ENCODE results near the gene CC2D2A. TPM values are rescaled to one million over a fixed set of nuclear protein-coding genes. Genes with fewer than 3 reads are reported as not detected.
"Not testable (repeated sequence)": the region's sequence is repeated elsewhere in the genome, so short reads cannot be mapped to it uniquely, and the experiment has no call there.

CC2D2A gene
- total RNA-seq, 1 donor from 2014 or later, result 8.2 TPM

DNA sequence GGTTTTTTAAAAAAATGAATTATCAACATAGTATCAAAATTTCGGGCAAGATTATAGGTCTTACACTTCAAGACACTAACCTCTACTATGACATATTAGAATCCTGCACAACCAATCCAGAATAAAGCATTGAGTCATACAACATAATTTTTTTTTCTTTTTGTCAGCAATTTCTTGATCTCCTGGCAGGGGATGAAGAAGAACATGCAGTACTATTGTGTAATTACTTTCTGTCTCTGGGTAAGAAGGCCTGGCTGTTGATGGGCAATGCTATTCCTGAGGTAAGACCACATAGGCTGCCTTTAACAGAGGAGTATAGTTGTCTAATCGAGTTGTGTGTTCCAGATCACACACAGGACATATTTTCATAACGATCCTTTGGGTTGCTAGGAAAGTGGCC, 118.0 kb downstream of the CC2D2A start:
- no peak for DNase-seq
- intact Hi-C loops (cut with micrococcal nuclease), result no loop called here
- ATAC-seq, result peak; percentile 36

DNA sequence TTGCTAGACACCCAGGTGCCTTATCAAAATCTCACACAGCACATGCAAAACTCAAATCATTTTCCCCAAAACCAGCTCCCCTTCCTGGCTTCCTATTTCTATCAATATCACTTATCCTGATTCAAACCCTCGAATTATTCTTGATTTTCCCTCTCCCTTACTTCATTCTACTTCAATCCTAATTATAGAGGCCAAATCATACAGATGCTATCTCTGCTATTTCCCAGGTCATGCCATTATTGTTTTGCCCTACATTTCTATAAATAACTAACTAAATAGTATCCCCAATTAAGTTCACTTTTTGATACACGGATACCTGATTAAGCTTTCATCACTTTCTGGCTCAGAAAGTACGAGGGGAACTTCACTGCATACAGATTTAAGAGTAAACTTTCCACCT, 123.1 kb downstream of the CC2D2A start:
- ATAC-seq (no peak), DNase-seq (no peak)
- intact Hi-C loops (cut with micrococcal nuclease), result no loop called here

DNA sequence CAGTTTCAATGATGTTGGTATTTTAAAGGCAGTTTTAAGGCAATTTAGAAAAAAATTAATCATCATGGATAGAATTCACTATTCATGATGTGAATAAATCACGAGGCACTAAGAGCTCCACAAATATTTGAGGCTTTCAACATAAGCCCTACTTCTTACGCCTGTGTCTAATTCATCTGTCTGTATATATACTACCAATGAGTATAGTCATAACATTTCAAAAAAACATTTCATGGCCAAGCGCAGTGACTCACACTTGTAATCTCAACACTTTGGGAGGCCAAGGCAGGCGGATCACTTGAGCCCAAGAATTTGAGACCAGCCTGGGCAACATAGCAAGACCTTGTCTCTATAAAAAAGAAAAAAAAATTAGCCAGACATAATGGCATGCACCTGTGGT, 129.0 kb downstream of the CC2D2A start:
- intact Hi-C loops (cut with micrococcal nuclease), result no loop called here
- ATAC-seq, result no peak
- no peak for DNase-seq

DNA sequence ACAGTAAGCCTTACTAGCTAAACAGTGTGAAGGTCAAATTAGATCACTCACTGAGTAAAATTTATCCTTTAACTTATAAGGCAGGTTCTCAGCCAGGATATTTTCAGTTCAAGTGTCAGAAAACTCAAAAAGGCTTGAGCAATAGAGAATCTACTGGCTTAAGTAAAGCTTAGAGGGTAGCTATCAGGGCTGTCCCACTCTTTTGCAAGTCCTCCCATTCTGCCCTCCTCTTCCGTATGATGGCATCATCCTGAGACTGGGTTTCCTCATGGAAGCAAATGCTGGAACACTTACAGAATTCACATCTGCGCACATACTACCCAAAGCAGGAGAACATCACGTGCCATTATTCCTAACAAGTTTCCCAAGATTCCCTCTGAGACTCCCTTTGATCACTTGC, 130.5 kb downstream of the CC2D2A start:
- intact Hi-C loops (cut with micrococcal nuclease), result no loop called here
- no peak for ATAC-seq
- no peak for DNase-seq

DNA sequence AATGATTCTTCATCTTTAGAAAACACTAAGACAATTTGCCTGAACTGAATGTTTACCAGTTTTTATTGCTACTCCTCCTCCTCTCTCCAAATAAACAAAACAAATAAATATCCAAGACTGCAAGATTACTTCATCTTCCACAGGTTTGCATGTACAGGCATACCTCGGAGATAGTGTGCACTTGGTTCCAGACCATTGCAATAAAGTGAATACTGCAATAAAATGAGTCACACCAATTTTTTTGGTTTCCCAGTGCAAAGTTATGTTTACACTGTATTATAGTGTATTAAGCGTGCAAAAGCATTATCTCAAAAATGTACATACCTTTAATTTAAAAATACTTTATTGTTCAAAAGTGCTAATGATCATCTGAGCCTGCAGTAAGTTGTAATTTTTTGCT, 132.2 kb downstream of the CC2D2A start:
- intact Hi-C loops (cut with micrococcal nuclease), result no loop called here
- DNase-seq (no peak), ATAC-seq (no peak)

DNA sequence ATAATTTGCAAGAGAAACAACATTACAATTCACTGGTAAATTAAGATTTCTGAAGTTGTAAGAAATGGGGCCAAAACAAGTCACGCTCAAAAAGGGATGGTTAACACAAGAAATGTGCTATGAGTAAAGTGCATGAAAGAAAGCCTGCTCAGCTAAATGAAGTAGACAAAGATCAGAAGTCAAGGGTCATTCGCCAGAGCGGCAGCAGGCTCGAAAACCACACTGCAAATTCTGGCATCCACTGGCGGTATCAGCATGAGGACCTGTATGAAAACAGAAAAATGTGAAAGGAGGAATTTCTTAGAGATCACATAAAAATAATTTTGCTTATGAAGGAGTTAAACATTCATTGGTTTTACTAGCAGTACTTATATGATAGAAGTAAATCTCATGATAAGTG, 135.9 kb downstream of the CC2D2A start:
- intact Hi-C loops (cut with micrococcal nuclease), result no loop called here
- no peak for ATAC-seq
- DNase-seq, result no peak

DNA sequence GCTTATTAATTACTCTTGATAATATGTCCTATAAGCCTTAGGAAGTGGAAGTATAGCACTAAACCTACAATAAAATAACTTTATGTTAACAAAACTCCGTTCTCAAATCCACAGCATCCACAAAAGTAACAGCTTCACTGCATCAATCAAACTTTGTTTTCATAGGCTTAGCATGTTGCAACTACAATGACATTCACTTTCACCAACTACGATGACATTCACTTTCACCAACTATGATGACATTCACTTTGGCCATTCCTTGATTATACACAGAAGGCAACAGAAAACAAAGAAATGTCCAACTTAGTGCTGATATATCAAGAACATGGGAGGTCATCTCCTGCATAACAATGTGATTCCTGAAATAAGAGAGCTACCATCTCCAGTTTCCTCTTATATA, 141.2 kb downstream of the CC2D2A start:
- intact Hi-C loops (cut with micrococcal nuclease), result no loop called here
- ATAC-seq, result no peak
- no peak for DNase-seq

DNA sequence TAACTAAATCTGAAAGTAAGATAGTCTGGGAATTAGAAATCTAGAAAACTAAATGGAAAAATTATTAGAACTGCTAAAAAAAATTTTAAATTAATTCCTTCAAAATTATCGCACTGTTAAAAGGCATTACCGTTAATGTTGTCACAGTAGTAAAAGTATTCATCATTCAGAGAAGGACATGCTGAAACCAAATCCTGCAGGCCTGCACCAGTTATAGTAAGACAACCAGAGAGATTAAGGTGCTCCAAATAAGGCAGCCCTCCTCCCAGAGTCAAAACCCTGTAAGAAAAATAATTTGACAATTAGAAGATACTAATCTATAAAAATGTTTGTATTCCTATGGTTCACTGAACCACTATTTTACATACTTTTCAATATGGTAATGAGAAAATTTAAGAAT, 142.5 kb downstream of the CC2D2A start:
- ATAC-seq, result no peak
- no peak for DNase-seq
- intact Hi-C loops (cut with micrococcal nuclease), result no loop called here

DNA sequence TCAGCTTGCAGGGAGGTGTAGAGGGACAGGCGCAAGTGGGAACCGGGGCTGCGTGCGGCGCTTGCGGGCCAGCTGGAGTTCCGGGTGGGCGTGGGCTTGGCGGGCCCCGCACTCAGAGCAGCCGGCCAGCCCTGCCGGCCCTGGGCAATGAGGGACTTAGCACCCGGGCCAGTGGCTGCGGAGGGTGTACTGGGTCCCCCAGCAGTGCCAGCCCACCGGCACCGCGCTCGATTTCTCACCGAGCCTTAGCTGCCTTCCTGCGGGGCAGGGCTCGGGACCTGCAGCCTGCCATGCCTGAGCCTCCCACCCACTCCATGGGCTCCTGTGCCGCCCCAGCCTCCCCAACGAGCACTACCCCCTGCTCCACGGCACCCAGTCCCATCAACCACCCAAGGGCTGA, 145.2 kb downstream of the CC2D2A start:
- ATAC-seq; intact Hi-C loops (cut with micrococcal nuclease); DNase-seq: not testable (repeated sequence)

DNA sequence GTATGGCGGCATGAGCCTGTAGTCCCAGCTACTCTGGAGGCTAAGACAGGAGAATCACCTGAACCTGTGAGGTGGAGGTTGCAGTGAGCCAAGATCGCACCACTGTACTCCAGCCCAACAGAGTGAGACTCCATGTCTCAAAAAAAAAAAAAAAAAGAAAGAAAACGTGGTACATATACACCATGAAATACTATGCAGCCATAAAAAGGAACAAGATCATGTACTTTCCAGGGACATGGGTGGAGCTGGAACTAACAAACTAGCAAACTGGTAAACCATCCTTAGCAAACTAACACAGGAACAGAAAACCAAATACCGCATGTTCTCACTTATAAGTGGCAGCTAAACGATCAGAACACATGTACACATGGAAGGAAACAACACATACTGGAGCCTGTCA, 147.7 kb downstream of the CC2D2A start:
- ATAC-seq; DNase-seq; intact Hi-C loops (cut with micrococcal nuclease): not testable (repeated sequence)

DNA sequence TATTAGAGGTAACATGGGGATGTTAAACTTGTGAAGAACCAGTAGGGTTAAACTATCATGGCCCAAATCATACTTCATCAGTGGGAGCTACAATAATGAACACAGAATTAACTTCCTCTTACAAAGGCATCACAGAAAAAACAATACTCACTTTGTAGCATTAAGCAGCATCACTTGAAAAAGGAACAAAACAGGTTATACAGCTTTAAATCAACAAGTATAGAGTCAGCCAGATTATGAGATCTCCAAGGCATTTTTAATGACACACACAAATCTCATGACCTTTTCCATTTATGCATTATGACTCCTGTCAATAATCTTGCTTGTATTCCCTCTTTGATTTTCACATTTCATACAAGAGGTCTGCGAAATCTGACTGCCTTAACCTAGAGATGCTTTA, 167.1 kb downstream of the CC2D2A start:
- intact Hi-C loops (cut with micrococcal nuclease), result no loop called here
- DNase-seq, result no peak
- ATAC-seq, result no peak

DNA sequence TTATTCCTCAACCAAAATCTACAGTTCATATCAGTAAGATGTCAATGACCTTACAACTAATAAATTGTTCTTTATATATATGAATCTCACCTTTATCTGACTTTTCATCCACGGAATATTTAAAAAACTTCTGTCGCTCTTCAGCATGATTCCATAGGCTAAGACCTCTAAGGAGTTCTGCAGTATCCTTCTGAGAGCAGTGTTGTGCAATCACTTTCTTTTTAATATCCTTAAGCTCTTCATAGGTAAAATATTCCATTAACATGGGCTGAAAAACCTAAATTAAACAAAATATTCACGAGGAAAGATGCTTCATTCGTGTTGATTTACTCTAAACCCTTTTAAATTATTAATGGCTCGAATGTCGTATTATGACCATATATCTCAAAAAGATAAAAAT, 168.7 kb downstream of the CC2D2A start:
- ATAC-seq, result no peak
- DNase-seq, result no peak

DNA sequence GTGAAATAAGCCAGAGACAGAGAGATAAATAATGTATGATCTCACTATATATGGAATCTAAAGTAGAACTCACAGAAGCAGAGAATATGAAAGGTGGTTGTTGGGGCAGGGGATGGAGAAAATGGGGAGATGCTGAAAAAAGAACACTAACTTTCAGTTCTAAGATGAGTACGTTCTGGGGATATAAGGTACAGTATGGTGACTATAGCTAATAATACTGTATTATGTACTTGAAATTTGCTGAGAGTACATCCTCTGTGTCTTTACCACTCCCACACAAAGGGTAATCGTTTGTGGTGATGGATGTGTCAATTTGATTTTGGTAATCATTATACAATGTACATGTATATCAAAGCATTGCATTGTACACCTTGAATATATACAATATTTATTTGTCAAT, 178.9 kb downstream of the CC2D2A start:
- ATAC-seq (no peak), DNase-seq (no peak)
- intact Hi-C loops (cut with micrococcal nuclease), result no loop called here

More for the DNA sequence above, 168.7 kb downstream of the CC2D2A start:
- intact Hi-C loops (cut with micrococcal nuclease), result no loop called here

DNA sequence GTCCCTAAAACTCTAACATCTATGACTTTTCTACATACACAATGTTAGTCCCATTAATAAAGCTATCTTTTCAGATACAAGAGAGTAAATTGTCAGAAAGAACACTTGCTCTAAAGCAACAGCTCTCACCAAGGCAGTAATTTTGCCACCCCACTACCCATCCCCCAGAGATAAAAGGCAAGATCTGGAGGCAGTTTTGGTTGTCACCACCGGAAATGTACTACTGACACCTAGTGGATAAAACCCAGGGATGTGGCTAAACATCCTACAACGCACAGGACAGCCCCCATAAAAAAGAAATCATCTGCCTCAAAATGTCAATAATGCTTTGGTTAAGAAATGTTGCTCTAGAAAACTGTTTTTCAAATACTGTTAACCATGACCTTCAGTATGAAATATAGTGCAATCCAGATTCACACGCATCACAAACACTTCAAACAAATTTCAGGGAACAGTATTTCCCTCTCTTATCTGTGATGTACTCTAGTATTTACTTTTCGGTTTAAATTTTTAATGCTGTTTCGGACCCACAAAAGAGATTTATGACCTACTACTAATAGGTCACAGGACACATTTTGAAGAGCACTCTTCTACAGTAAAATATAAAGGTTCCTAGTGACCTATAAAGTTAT, 180.3 kb downstream of the CC2D2A start:
- intact Hi-C loops (cut with micrococcal nuclease), result loop anchor here (10.0 kb wide), 1 partner anchor 165 kb away; no protein-coding TSS in a partner anchor
- ATAC-seq (peak; percentile 58), DNase-seq (no peak)

Other genes with a start within 250 kb of the CC2D2A start
- 3.1 TPM for gene C1QTNF7, start 41.8 kb upstream of the CC2D2A start, total RNA-seq
- 101 TPM for gene FBXL5, start 185.5 kb downstream of the CC2D2A start, total RNA-seq
- 30.9 TPM for gene FAM200B, start 211.9 kb downstream of the CC2D2A start, total RNA-seq
- gene BST1, start 233.2 kb downstream of the CC2D2A start, total RNA-seq, result 3.6 TPM